ENCODE data around the gene ACTL7B.
"Not testable (repeated sequence)": the region's sequence is repeated elsewhere in the genome, so short reads cannot be mapped to it uniquely, and the experiment has no call there.

The ACTL7B gene

GRCh38 chr9:108869092-108869725 lies 13.4 kb upstream of the ACTL7B start:
- no peak for DNase-seq (ENCODE audit: low read depth, low spot score)

DNA sequence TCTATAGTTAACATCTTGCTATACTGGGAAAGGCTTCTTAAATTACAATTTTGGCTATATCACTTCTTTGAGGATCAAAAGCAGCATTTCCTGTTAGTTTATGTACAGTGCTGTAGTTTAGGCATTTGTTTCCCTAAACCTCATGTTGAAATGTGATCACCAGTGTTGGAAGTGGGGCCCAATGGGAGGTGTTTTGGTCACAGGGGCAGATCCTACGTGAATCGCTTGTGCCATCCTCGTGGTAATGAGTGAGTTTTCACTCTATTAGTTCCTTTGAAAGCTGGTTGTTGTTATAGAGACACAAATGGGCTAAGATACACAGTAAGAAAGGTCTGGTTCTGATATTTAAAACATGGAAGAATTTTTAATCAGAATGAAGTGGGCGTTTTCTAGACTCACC lies 12.0 kb upstream of the ACTL7B start:
- no peak for DNase-seq (ENCODE audit: low read depth, low spot score)

DNA sequence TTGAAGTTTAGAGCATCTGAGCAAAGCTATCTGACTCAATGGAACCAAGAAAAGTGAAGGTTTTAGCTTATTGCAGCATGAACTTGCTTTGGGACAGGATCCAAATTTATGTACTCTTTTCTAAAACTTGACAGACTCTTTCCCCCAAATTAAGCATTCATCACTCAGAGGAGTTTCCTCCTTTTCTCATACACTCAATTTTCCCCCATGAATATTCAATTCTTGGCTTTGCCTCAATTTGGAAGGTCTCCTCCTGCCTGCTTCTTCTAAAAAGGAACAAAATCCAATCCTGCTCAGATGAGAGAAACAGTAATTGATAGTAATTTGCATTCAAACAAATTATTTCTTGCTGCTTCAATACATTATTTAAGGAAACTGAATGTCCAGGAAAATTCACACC lies 11.3 kb upstream of the ACTL7B start:
- DNase-seq (ENCODE audit: low read depth, low spot score): no peak

DNA sequence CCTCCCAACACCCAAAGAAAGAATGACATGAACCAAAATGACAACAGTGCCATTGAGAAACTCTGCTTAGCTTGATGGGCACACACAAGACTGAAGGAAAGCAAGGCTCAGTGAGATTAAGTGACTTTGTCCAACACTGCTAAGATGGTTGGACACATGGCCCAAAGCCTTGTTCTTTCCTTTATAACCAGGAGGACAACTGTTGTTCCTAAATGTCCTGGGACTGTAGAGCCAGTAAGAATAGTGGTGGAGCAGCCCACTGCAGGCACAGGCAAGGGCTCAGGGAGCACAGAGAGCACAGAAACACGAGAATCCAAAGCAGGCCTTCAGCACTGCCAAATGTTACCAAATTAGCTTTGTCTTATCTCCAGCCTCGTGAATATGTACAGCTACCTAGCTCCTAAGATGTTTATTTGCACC lies 10.2 kb upstream of the ACTL7B start:
- no peak for DNase-seq (ENCODE audit: low read depth, low spot score)

- no peak for DNase-seq (ENCODE audit: low read depth, low spot score)
These were observed 9.3 kb upstream of the ACTL7B start for GRCh38 chr9:108865037-108865436.

DNA sequence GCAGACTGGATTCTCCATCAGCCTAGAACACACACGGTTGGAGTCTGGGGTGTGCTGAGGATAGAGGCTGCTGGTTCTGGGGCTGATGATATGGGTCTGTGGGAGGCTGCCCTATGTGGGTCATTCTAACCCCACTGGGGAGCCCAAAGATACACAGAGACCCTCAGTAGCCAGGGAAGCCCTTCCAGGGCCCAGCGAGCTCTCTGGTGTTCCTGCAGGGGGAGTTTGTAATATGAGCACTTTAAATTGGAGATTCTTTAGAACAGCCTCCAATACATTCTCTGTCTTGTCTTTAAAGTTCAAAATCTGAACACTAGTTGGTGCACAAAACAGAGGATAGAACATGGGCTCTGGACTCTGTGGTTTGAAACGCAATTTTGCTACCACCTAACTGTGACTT lies 8.7 kb upstream of the ACTL7B start:
- no peak for DNase-seq (ENCODE audit: low read depth, low spot score)

- DNase-seq (ENCODE audit: low read depth, low spot score): no peak
These were observed 8.1 kb upstream of the ACTL7B start for GRCh38 chr9:108863891-108864290.

DNA sequence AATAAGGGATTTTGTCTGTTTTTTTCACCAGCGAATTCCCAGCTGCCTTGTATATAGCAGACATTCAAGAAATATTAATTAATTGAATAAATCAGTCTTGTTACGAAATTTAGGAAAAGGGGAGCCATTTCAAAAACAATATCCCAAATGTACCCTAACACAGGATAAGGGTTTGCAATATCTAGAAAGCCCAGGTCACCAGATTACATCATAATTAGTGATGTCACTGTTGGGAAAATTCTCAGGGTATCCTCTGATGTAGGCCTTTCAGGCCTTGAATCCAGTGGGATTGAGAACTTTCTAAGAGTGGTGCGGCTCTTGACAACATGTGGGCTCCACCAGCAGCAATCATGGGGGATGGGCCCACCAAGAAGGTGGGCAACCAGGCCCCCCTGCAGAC lies 6.2 kb upstream of the ACTL7B start, which contains the start of gene ACTL7A:
Gene ACTL7A, plus strand, starts transcription at position 270 of the 400 bp plus-strand sequence. Its CDS starts 57 bp downstream, at position 327.
- no peak for DNase-seq (ENCODE audit: low read depth, low spot score)

- DNase-seq (ENCODE audit: low read depth, low spot score): no peak
These were observed 5.7 kb upstream of the ACTL7B start for GRCh38 chr9:108861464-108861863.

- DNase-seq (ENCODE audit: low read depth, low spot score): no peak
These were observed 5.0 kb upstream of the ACTL7B start for GRCh38 chr9:108860764-108861163.

DNA sequence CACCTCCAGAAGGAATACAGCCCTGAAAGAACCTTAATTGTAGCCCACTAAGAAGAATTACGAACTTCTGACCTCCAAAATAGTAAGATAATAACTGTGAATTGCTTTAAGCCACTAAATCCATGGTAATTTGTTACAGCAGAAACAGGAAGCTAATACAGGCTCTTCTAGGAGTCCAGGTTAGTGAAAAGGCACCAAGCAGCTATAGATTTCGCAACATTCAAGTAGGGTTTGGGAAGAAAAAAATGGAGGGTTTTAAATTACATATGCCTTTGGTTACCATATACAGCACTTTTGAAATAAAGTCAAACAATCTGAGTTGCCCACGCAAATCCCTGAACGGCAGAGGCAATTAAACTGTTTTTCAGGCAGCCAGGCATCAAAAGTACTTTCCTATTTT lies 4.6 kb upstream of the ACTL7B start:
- no peak for DNase-seq (ENCODE audit: low read depth, low spot score)

- DNase-seq (ENCODE audit: low read depth, low spot score): no peak
These were observed 3.8 kb upstream of the ACTL7B start for GRCh38 chr9:108859459-108860114.

DNA sequence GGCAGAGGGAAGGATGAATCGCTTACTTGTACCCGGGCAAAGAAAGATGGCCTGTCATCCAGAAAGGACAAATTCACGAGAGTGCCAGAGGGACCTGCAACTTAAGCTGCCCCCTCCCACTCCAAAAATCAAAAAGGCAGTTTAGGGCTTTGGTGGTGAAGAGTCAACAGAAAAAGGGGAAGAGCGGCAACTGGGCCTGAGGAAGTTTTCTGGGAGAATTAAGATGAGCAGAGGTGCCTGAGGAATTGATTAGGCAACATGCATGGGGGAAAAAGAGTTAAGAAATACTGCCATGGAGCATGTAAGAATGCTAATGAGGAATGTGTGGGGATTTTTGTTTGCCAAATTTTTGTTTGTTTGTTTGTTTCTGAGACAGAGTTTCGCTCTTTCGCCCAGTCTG lies 1.8 kb upstream of the ACTL7B start:
- no peak for DNase-seq (ENCODE audit: low read depth, low spot score)

DNA sequence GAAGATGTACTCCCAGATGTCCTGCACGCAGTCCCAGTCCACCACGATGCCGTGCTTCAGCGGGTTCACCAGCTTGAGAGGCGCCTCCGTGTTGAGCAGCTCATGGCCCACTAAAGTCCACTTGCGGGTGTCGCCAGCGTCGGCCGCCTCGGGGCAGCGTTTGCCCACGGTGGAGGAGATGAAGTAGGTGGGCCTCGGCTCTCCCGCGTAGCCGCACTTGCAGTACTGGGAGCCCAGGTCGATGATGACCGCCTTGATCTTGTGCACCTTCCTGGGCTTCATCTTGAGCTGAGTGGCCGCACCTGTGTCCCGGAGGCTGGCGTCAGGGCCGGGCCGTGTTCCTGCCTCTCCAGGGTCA lies 278 bp downstream of the ACTL7B start:
- DNase-seq (ENCODE audit: low read depth, low spot score): no peak

- no peak for DNase-seq (ENCODE audit: low read depth, low spot score)
These were observed 901 bp downstream of the ACTL7B start for GRCh38 chr9:108854641-108855528.

DNA sequence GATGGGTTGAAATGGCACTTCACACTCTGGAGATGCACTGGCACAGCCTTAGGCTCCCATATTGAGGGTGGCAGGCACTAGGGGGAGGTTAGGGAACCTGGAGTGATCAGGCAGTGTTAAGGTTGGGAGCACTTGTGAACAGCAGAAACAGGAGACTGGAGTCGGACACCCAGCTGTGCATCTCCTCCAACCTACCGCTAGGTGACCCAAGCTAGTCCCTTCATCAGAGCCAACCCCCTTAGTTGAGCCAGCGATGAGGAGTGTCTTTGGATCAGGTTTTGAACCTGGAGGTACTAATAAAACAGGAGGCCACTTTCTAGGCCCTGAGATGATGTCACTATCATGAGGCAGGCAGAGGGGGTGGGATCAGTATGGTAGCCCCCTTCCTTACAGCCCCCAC lies 1.7 kb downstream of the ACTL7B start:
- DNase-seq (ENCODE audit: low read depth, low spot score): no peak

- no peak for DNase-seq (ENCODE audit: low read depth, low spot score)
These were observed 3.7 kb downstream of the ACTL7B start for GRCh38 chr9:108852079-108852478.

GRCh38 chr9:108851138-108851537 lies 4.6 kb downstream of the ACTL7B start:
- no peak for DNase-seq (ENCODE audit: low read depth, low spot score)

DNA sequence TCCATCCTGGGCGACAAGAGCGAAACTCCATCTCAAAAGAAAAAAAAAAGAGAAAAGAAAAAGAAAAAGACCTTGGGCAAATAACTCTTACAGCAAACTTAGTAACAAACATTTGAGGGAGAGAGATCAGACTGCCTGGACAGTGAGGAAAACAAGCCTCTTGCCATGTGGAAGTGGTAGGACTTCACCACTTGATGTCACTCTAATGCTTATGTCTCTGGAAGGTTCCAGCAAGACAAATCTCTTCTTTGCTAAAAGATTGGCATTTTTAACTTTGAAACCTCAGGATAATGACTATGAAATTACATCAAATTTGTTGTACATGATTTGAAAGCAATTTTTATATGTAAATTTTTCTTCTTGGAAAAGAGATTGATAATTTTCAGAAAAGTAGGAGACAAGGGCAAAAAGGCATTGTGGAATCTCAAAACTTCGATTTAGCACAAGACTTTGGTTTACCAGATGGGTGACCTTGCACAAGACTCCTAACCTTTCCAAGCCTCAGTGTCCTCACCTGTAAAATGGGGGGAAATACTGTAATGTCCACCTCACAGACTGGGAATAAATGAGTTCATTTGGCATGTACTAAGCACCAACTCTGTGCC lies 5.4 kb downstream of the ACTL7B start:
- no peak for DNase-seq (ENCODE audit: low read depth, low spot score)

- DNase-seq (ENCODE audit: low read depth, low spot score): not testable (repeated sequence)
These were observed 7.5 kb downstream of the ACTL7B start for GRCh38 chr9:108848296-108848695.

GRCh38 chr9:108845947-108846346 lies 9.8 kb downstream of the ACTL7B start:
- no peak for DNase-seq (ENCODE audit: low read depth, low spot score)

DNA sequence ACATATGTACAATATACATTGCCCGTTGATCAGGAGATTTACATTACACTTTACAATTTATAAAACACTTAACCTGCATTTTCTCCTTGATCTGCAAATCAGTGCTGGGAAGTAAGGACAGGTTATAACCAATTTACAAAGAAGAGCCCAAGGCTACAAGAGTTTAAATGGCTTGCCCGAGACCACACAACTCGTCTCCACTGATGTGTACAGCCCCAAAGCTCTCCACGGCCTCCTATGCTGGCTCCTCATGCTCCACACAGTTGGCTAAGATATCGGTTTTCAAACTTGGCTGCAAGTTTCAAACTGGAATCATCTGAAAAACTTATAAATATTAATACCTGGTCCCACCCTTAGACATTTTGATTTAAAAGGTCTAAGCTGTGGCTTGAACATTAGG lies 10.3 kb downstream of the ACTL7B start:
- no peak for DNase-seq (ENCODE audit: low read depth, low spot score)

Measured in iPS DF 19.7 (cell line).